Stimulated activated naive CD8-positive, alpha-beta T cell treated with anti-CD3 and anti-CD28 coated beads, Interleukin-15, Interleukin-2, amounts not matched to agents 100 ng/mL and 50 ng/mL, for 24 hours (primary cell): Measurements from ENCODE around the gene ABHD6.
"Not testable (repeated sequence)": the region's sequence is repeated elsewhere in the genome, so short reads cannot be mapped to it uniquely, and the experiment has no call there.

Experiments
- H3K27ac Mint-ChIP-seq: one replicate; pipeline ENCODE4 v1.8.0; 2021; ENCODE audit warnings: mild to moderate bottlenecking, mixed read lengths
- H3K27me3 Mint-ChIP-seq: one replicate; pipeline ENCODE4 v1.8.0; 2021; ENCODE audit warnings: mixed read lengths
- H3K36me3 Mint-ChIP-seq: one replicate; pipeline ENCODE4 v1.8.0; 2021; ENCODE audit warnings: low read depth, mixed read lengths
- H3K4me1 Mint-ChIP-seq: one replicate; pipeline ENCODE4 v1.8.0; 2021; ENCODE audit warnings: low read depth, mixed read lengths
- H3K4me3 Mint-ChIP-seq: one replicate; pipeline ENCODE4 v1.8.0; 2021; ENCODE audit warnings: mild to moderate bottlenecking, mixed read lengths
- H3K9me3 Mint-ChIP-seq: one replicate; pipeline ENCODE4 v1.8.0; 2021; ENCODE audit warnings: mixed read lengths

ABHD6 gene

DNA sequence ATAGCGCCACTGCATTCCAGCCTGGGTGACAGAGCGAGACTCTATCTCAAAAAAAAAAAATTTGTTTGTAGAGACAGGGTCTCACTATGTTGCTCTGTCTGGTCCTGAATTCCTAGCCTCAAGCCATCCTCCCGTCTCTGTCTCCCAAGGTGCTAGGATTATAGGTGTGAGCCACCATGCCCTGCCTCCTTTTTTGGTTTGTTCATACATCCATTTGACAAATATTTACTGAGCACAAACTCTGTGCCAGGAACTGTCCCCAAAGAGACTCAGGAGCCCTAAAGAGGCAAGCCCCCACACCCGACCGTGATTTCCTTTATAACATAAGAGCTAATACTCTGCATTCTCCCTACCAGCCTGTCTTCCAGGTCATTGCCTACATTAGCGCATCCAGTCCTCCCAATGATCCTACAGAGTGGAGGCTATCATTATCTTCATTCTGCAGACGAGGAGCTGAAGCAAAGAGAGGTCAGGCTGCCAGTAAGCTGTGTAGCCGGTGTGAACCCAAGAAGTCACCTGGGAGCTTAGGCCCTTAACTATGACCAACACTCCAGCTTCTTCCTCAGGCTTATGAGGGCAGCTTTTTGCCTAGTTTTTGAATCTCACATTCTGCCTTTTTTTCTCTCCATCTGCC, 88.8 kb downstream of the ABHD6 start:
- Mint-ChIP-seq H3K4me1 (peaks cover 39% of the 10 kb centered on the region), H3K36me3 (no peaks in the 10 kb centered on the region), H3K4me3 (no peak overlapping the region), H3K27ac (peak overlapping the region; percentile 52), H3K27me3 (no peaks in the 10 kb centered on the region), H3K9me3 (no peaks in the 10 kb centered on the region)

DNA sequence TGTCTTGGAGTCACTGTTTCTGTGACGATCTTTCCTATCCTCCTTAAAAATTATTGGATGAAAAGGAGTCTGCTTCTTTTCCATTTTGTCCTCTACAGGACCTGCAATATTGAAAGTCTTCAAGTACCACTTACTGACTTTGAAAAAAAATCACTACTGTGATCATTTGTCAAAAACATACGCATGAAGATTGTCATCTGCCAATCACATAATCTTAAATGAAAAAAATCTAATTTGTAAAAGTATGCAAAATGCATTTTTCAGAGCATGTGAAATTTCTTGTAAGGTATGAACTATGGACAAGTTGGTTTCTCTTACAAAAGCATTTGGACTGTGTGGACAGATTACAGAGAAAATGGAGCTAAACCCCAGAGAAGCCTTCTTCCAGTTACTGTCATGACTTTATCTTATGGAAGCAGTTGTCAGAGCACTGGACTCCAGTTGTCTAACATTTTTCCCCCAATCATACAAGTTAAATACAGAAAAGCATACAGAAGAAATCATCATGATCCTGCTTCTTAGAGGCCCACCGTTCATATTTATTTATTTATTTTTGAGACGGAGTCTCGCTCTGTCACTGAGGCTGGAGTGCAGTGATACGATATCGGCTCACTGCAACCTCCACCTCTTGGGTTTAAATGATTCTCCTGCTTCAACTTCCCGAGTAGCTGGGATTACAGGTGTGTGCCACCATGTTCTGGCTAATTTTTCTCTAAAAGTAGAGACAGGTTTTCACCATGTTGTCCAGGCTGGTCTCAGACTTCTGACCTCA, 91.7 kb downstream of the ABHD6 start:
- Mint-ChIP-seq H3K36me3 (no peaks in the 10 kb centered on the region), H3K27me3 (no peaks in the 10 kb centered on the region), H3K4me3 (no peak overlapping the region), H3K9me3 (no peaks in the 10 kb centered on the region), H3K27ac (no peak overlapping the region), H3K4me1 (peaks cover 39% of the 10 kb centered on the region)

DNA sequence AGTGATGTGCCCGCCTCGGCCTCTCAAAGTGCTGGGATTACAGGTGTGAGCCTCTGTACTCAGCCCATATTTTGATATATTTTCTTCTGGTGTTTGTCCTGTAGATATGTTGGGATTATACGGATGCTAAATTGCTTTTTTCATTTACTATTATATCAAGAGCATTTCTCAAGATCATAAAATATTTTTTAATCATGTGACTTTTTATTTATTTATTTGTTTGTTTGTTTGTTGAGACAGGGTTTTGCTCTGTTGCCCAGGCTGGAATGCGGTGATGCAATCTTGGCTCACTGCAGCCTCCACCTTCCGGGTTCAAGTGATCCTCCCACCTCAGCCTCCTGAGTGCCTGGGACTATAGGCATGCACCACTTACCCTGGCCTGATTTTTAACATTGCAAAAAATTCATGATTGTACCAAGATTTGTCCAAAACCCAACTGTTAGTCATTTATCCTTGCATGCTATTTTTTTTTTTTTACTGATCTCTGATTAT, 92.4 kb downstream of the ABHD6 start:
- Mint-ChIP-seq H3K9me3 (no peaks in the 10 kb centered on the region), H3K36me3 (no peaks in the 10 kb centered on the region), H3K27ac (no peak overlapping the region), H3K4me1 (peaks cover 39% of the 10 kb centered on the region), H3K27me3 (no peaks in the 10 kb centered on the region), H3K4me3 (no peak overlapping the region)

DNA sequence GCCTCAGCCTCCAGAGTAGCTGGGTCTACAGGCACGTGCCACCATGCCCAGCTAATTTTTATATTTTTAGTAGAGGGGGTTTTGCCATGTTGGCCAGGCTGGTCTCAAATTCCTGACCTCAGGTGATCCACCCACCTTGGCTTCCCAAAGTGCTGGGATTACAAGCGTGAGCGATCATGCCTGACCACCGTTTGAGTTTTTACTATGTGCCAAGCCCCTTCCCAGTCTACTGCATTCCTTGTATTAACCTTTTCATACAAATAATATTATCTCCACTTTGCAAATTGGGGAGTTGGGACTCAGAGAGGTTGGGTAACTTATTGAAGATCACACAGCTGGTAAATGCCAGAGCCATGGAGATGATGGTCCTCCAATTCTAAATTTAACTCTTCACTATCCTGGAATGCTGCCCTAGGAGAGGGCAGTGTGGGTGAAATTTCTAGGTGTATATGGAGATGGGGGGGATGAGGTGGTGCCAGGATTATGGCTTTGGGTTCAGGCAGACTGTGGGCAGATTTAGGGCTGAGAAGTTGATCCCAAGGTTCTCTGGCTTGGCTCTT, 94.1 kb downstream of the ABHD6 start:
- peaks cover 41% of the 10 kb centered on the region for H3K4me1 Mint-ChIP-seq
- no peaks in the 10 kb centered on the region for H3K9me3 Mint-ChIP-seq
- H3K4me3 Mint-ChIP-seq, result peak overlapping the region; percentile 74
- H3K36me3 Mint-ChIP-seq, result peaks cover 10% of the 10 kb centered on the region
- H3K27me3 Mint-ChIP-seq, result no peaks in the 10 kb centered on the region
- H3K27ac Mint-ChIP-seq, result peak overlapping the region; percentile 75

DNA sequence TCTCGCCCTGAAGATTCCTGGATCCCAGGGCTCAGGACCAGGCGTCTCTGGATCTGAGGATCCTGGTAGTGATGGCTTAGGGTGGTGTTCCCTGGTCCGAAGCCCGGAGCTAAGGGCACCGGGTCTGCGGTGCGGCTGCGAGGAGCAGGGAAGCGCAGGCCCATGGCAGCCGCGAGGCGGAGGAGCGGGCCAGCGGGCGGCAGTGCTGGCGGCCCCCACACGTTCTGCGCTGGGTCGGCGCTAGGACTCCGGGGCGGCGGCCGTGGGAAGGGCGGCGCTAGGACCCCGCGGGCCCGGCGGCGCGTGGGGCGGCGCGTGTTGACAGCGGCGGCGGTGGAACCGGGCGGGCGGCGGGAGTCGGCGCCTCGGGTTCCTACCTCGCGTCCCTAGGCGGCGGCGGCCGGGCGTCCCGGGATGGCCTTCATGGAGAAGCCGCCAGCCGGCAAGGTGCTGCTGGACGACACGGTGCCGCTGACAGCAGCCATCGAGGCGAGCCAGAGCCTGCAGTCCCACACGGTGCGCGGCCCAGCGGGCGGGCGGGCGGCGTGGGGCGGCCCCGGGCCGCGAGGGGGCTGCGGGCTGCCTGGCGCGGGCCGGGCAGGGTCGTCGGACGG, 95.1 kb downstream of the ABHD6 start, which contains the start of gene PXK:
Gene PXK, plus strand, starts transcription at position 318 of the 614 bp plus-strand sequence. Its CDS starts 97 bp downstream, at position 415.
- no peaks in the 10 kb centered on the region for H3K9me3 Mint-ChIP-seq
- peaks cover 10% of the 10 kb centered on the region for H3K36me3 Mint-ChIP-seq
- peak within 1 kb of the TSS; percentile 98 for H3K4me3 Mint-ChIP-seq
- peaks cover 45% of the 10 kb centered on the region for H3K4me1 Mint-ChIP-seq
- no peaks in the 10 kb centered on the region for H3K27me3 Mint-ChIP-seq
- peak within 1 kb of the TSS; percentile 92 for H3K27ac Mint-ChIP-seq

DNA sequence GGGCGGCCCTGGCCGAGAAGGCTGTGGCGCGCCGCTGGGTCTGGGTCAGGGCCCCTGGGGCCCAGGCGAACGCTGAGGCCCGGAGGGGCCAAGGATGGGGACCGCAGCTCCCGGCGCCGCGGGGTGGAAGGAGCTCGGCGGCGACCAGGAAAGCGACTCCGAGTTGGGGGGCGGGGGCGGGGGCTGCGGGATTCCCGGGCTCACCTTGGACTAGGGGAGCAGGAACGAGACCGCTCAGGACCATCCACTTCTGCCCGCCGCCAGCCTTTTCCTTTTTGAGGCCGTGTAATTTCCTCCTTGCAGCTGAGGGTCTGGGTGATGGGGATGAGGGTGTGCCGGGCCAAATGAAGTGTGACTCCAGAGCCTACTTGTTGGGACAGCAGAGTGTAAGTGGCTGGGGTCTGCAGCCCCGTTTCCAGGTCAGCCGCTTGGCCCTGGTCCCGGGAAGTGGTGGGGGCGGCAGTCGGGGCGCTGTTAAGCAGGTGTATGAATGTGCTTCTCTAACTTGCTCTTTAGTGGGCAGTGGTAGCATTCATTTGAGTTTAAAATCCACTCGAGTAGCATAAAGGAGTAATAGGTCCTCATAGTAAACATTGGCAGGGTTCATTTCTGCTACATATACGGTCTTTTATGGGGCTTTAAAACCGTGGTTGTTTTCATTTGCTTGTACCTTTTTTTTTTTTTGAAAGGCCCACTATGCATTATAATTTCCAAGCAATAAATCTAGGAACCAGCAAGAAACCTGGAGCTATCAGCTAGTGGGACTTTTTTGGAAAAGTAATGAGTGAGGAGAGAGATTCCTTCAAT, 95.8 kb downstream of the ABHD6 start:
- Mint-ChIP-seq H3K4me3 (peak overlapping the region; percentile 98), H3K27ac (peak overlapping the region; percentile 92), H3K36me3 (peaks cover 10% of the 10 kb centered on the region), H3K27me3 (no peaks in the 10 kb centered on the region), H3K4me1 (peaks cover 45% of the 10 kb centered on the region), H3K9me3 (no peaks in the 10 kb centered on the region)

DNA sequence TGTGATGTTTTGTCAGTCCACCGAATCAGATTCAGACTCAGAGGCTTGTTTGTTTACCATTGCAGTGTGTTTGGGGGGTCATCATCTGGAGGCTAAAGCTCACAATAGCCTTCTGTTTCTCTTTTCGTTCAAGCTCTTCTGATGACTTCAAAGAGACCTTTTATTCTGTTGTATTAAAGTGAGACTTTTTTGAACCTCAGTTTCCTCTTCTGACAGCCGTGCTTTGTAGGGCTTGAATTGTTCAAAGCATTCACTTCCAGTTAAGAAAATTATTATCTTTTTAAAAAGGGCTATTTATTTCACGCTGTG, 96.4 kb downstream of the ABHD6 start:
- peak overlapping the region; percentile 98 for H3K4me3 Mint-ChIP-seq
- H3K4me1 Mint-ChIP-seq, result peaks cover 47% of the 10 kb centered on the region
- peaks cover 13% of the 10 kb centered on the region for H3K36me3 Mint-ChIP-seq
- no peaks in the 10 kb centered on the region for H3K27me3 Mint-ChIP-seq
- H3K27ac Mint-ChIP-seq, result peak overlapping the region; percentile 92
- H3K9me3 Mint-ChIP-seq, result no peaks in the 10 kb centered on the region

DNA sequence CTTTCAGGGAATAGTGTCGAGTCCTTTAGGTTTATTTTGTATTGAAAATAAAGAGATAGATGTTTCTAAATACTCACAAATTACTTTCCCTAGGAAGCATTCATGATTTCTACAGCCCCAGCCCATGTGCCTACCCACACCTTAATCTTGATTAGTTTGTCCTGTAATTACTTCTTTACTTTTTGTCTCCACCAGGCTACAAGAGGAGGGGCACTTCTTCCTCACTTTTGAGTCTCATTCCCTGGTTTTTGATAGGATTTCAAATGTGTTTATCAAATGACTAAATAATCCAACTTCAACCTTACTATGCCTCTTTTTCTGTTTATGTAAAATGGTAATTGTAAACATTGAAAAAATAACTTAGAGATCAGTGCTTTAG, 96.9 kb downstream of the ABHD6 start:
- Mint-ChIP-seq H3K27me3 (no peaks in the 10 kb centered on the region), H3K27ac (peak overlapping the region; percentile 76), H3K4me1 (peaks cover 52% of the 10 kb centered on the region), H3K9me3 (no peaks in the 10 kb centered on the region), H3K4me3 (peak overlapping the region; percentile 98), H3K36me3 (peaks cover 18% of the 10 kb centered on the region)

DNA sequence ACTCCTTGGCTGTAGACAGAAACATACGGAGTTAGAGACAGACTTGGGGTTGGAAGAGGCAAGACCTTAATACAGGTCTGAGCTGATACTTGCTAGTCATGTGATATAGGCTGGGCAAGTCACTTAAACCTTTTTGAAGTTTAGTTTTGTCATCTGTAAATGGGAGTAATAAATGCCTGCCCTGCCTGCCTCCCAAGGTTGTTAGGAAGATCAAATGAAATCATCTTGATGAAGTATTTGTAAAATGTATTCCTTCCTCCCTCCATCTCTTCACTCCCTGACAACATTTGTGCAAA, 98.0 kb downstream of the ABHD6 start:
- Mint-ChIP-seq H3K27ac (peak overlapping the region; percentile 92), H3K4me3 (peak overlapping the region; percentile 98), H3K9me3 (no peaks in the 10 kb centered on the region), H3K4me1 (peaks cover 53% of the 10 kb centered on the region), H3K27me3 (no peaks in the 10 kb centered on the region), H3K36me3 (peaks cover 21% of the 10 kb centered on the region)

DNA sequence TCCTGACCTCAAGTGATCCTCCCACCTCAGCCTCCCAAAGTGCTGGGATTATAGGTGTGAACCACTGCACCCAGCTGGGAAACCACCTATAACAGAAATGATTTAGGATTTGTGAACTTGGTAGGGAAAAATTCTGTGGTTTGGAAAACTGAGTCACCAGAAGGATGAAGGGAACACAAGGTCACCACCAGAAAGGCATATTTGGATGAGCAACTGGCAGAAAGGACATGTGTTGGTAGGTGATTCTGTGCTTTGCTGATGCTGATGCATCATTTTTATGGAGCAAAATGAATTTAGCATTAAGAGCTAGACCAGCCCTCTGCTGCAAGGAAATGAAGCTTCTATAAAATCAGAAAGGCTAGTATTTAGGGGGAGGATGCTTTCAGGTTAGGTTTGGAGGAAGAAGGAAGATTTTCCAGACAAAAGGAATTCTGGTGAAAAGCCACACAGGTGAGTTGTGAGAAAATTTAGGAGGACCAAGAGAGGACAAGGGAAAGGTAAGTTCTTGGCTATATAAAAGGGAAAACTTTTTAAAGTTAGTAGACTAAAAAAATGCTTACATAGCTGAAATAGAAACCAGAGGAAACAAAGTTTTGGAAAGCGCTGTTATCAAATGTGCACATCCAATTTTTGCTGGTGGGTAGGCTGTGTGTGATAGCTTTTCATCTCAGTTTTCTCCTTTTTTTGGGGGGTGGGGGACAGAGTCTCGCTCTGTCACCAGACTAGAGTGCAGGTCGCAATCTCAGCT, 98.7 kb downstream of the ABHD6 start:
- Mint-ChIP-seq H3K9me3 (no peaks in the 10 kb centered on the region), H3K4me3 (no peak overlapping the region), H3K36me3 (peaks cover 28% of the 10 kb centered on the region), H3K4me1 (peaks cover 58% of the 10 kb centered on the region), H3K27ac (peak overlapping the region; percentile 23), H3K27me3 (no peaks in the 10 kb centered on the region)

DNA sequence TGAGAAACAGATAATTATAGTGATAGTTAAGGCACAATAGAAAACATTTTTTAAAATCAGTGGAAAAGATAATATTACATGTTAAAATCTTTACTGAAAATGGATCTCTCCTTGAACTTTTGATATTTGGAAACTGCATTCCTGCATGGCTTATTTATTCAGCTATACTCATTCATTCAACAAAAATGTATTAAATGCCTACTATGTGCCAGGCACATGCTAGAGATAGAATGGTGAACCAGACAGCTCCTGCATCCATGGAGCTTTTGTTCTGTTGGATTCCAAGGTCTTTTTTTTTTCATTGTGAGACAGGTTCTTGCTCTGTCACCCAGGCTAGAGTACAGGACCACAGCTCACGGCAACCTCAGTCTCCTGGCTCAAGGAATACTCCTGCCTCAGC, 99.6 kb downstream of the ABHD6 start:
- Mint-ChIP-seq H3K27ac (no peak overlapping the region), H3K4me3 (no peak overlapping the region), H3K4me1 (peaks cover 53% of the 10 kb centered on the region), H3K9me3 (no peaks in the 10 kb centered on the region), H3K36me3 (peaks cover 32% of the 10 kb centered on the region), H3K27me3 (no peaks in the 10 kb centered on the region)

DNA sequence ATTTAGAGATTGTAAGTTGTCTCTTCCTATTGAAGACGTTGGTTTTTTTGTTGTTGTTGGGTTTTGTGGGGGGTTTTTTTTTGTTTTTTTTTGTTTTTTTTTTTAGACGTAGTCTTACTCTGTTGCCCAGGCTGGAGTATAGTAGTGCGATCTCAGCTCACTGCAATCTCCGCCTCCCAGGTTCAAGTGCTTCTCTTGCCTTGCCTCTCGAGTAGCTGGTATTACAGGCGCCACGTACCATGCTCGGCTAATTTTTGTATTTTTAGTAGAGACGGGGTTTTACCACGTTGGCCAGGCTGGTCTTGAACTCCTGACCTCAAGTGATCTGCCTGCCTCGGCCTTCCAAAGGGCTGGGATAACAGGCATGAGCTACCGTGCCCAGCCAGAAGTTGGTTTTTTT, 101.6 kb downstream of the ABHD6 start:
- H3K27ac Mint-ChIP-seq, result peak overlapping the region; percentile 9
- peaks cover 42% of the 10 kb centered on the region for H3K4me1 Mint-ChIP-seq
- H3K36me3 Mint-ChIP-seq, result peaks cover 45% of the 10 kb centered on the region
- not testable (repeated sequence) for H3K9me3 Mint-ChIP-seq, H3K4me3 Mint-ChIP-seq, H3K27me3 Mint-ChIP-seq

DNA sequence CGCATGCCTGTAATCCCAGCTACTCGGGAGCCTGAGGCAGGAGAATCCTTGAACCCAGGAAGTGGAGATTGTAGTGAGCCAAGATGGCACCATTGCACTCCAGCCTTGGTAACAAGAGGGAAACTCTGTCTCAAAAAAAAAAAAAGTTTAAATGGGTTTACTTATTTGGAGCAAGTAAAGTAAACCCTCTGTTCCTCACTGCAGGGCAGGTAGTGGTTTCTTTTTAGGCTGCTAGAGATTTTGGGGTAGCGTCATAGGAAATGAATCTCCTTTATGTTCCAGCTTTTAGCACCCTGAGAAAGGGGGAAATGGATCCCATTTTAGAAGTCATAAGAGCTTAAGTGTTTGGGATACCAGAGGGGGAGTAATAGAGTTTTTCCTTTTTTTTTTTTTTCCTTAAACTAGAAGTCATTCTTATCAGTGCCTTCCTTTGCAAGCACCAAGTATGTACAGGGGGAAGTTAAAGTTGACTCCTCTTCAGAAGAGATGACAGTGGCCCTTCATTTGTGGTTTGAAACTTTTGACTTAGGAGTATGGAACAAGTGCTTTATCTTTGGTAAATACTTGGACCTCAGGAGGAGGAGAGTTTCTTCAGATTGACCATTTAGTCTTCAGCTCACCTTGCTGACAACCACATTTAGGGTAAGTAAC, 103.1 kb downstream of the ABHD6 start:
- peaks cover 31% of the 10 kb centered on the region for H3K4me1 Mint-ChIP-seq

DNA sequence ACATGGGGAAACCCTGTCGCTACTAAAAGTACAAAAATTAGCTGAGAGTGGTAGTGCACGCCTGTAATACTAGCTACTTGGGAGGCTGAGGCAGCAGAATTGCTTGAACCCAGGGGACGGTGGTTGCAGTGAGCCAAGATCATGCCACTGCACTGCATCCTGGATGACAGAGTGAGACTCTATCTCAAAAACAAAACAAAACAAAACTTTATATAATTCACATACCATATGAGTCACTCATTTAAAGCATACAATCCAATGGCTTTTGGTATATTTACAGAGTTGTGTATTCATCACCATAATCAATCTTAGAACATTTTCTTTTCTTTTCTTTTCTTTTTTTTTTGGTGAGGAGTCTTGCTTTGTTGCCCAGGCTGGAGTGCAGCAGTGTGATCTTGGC, 103.8 kb downstream of the ABHD6 start:
- H3K4me1 Mint-ChIP-seq, result peaks cover 31% of the 10 kb centered on the region
- no peak overlapping the region for H3K4me3 Mint-ChIP-seq
- H3K9me3 Mint-ChIP-seq, result no peaks in the 10 kb centered on the region
- peaks cover 42% of the 10 kb centered on the region for H3K36me3 Mint-ChIP-seq
- no peak overlapping the region for H3K27ac Mint-ChIP-seq
- H3K27me3 Mint-ChIP-seq, result no peaks in the 10 kb centered on the region

More for the DNA sequence above, 103.1 kb downstream of the ABHD6 start:
- Mint-ChIP-seq H3K27me3 (no peaks in the 10 kb centered on the region), H3K36me3 (peaks cover 39% of the 10 kb centered on the region), H3K9me3 (no peaks in the 10 kb centered on the region), H3K4me3 (no peak overlapping the region), H3K27ac (no peak overlapping the region)
